ENCODE results near the gene KLHL4.

DNA sequence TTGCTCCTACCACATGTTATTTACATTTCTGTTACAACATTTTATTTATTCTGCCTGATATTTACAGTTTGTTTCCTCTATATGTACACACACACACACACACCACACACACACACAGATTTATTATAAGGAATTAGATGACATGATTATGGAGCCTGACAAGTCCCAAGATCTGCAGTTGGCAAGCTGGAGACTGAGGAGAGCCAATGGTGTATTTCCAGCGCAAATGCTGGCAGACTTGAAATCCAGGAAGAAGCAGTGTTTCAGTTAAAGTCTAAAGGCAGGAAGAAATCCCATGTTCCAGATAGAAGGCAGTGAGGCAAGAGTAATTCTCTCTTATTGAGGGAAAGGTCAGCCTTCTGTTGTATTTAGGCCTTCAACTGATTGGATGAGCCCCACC is 1.8 kb upstream of the KLHL4 start:
- TF ChIP-seq, protein P1, sequence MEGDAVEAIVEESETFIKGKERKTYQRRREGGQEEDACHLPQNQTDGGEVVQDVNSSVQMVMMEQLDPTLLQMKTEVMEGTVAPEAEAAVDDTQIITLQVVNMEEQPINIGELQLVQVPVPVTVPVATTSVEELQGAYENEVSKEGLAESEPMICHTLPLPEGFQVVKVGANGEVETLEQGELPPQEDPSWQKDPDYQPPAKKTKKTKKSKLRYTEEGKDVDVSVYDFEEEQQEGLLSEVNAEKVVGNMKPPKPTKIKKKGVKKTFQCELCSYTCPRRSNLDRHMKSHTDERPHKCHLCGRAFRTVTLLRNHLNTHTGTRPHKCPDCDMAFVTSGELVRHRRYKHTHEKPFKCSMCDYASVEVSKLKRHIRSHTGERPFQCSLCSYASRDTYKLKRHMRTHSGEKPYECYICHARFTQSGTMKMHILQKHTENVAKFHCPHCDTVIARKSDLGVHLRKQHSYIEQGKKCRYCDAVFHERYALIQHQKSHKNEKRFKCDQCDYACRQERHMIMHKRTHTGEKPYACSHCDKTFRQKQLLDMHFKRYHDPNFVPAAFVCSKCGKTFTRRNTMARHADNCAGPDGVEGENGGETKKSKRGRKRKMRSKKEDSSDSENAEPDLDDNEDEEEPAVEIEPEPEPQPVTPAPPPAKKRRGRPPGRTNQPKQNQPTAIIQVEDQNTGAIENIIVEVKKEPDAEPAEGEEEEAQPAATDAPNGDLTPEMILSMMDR (conservative IDR thresholded peaks at IDR 0.05 in 1 of 2, IDR thresholded peaks at IDR 0.05 in 1 of 2; ENCODE audit: low read depth in 1 of 2, low read length in 2 of 2) = no peak
- TF ChIP-seq EZH2 (IDR thresholded peaks at IDR 0.05; ENCODE audit: low read length, missing control alignments) = no peak
